GM18517 (cell line): ENCODE results near the gene RASGEF1B.

Experiments used
- ATAC-seq: cut with Tn5 transposase; IDR thresholded peaks from one replicate; pipeline ENCODE4 v1.9.1; 2021; ENCODE audit warnings: mild to moderate bottlenecking, moderate library complexity; ENCODE audit not compliant: unreplicated experiment

Gene RASGEF1B

GRCh38 chr4:81466841-81467671 lies 4.7 kb downstream of the RASGEF1B start:
- no peak for ATAC-seq

GRCh38 chr4:81465406-81466340 lies 6.0 kb downstream of the RASGEF1B start:
- no peak for ATAC-seq

GRCh38 chr4:81460834-81461233 lies 10.9 kb downstream of the RASGEF1B start:
- no peak for ATAC-seq

- no peak for ATAC-seq
These were observed 11.5 kb downstream of the RASGEF1B start for GRCh38 chr4:81460191-81460701.

- no peak for ATAC-seq
These were observed 12.5 kb downstream of the RASGEF1B start for GRCh38 chr4:81459228-81459627.

- no peak for ATAC-seq
These were observed 13.7 kb downstream of the RASGEF1B start for GRCh38 chr4:81457921-81458520.

- no peak for ATAC-seq
These were observed 14.4 kb downstream of the RASGEF1B start for GRCh38 chr4:81457345-81457744.

- no peak for ATAC-seq
These were observed 15.8 kb downstream of the RASGEF1B start for GRCh38 chr4:81455897-81456296.

GRCh38 chr4:81454948-81455347 lies 16.8 kb downstream of the RASGEF1B start:
- ATAC-seq = no peak

GRCh38 chr4:81454499-81454898 lies 17.2 kb downstream of the RASGEF1B start:
- no peak for ATAC-seq

GRCh38 chr4:81453024-81453423 lies 18.7 kb downstream of the RASGEF1B start:
- no peak for ATAC-seq

GRCh38 chr4:81452452-81453006 lies 19.2 kb downstream of the RASGEF1B start:
- ATAC-seq = no peak

- ATAC-seq = no peak
These were observed 22.7 kb downstream of the RASGEF1B start for GRCh38 chr4:81449015-81449414.

GRCh38 chr4:81447566-81448229 lies 24.0 kb downstream of the RASGEF1B start:
- no peak for ATAC-seq

- ATAC-seq = no peak
These were observed 25.1 kb downstream of the RASGEF1B start for GRCh38 chr4:81446634-81447033.

GRCh38 chr4:81445196-81445595 lies 26.5 kb downstream of the RASGEF1B start:
- ATAC-seq = no peak

GRCh38 chr4:81442484-81443085 lies 29.1 kb downstream of the RASGEF1B start:
- ATAC-seq = no peak

GRCh38 chr4:81440949-81441348 lies 30.8 kb downstream of the RASGEF1B start:
- ATAC-seq = no peak

GRCh38 chr4:81436941-81437574 lies 34.6 kb downstream of the RASGEF1B start:
- no peak for ATAC-seq
